Large intestine (tissue), 3 donors: ENCODE data around the gene HPCAL1. TPM values are rescaled to one million over a fixed set of nuclear protein-coding genes. Genes with fewer than 3 reads are reported as not detected.
"Not testable (repeated sequence)": the region's sequence is repeated elsewhere in the genome, so short reads cannot be mapped to it uniquely, and the experiment has no call there.

ENCODE experiments used
- DNase-seq, 2 donors: peaks; one replicate each; pipeline versions ENCODE4 v3.0.0 to v3.0.0-alpha.2; 2013
- H3K27ac ChIP-seq: one replicate; pipeline ENCODE4 v1.5.1; 2013; ENCODE audit warnings: low read length
- H3K27me3 ChIP-seq: 2 replicates; pipeline ENCODE4 v1.6.1; 2013; ENCODE audit warnings: low read length; ENCODE audit not compliant: control insufficient read depth, insufficient read depth
- H3K36me3 ChIP-seq: 2 replicates; pipeline ENCODE4 v1.6.1; 2013; ENCODE audit warnings: low read length; ENCODE audit not compliant: control insufficient read depth, insufficient read depth
- H3K4me1 ChIP-seq: one replicate; pipeline ENCODE4 v1.6.1; 2013; ENCODE audit warnings: low read length; ENCODE audit not compliant: control insufficient read depth, insufficient read depth
- H3K4me3 ChIP-seq: one replicate; pipeline ENCODE4 v1.5.1; 2013; ENCODE audit warnings: low read length
- H3K9me3 ChIP-seq: one replicate; pipeline ENCODE4 v1.6.1; 2013; ENCODE audit warnings: mild to moderate bottlenecking, low read depth, low read length, moderate library complexity; ENCODE audit not compliant: control insufficient read depth
- WGBS: methylation state at CpG from one replicate; pipeline ENCODE4 v1.1.5; 2013; ENCODE audit warnings: low lambda C conversion rate; ENCODE audit not compliant: insufficient coverage; 5-methylcytosine and 5-hydroxymethylcytosine counted together
- polyA plus RNA-seq: library from polyadenylated mRNA; unstranded; fragments of 120-200 nt; gene quantifications from one replicate; pipeline ENCODE4 v1.2.1, GENCODE V29; 2013

HPCAL1 gene
- polyA plus RNA-seq, 1 donor, result 68.7 TPM

DNA sequence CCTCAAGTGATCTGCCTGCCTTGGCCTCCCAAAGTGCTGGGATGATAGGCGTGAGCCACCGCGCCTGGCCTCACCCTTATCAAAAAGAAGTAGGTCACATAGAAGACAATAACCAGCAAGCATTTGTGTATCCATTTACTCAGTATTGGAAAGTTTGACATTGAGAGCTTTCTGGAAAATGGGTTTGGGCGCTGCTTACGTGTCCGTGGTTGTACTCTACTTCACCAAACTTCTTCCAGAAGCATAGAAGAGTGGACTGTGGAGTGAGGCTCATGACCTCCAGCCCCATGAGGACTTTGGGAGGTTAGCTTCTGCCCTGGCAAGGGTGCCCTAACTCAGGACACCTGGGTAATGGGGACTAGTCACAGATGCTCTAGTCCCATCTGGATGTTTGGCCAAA lies 149.1 kb downstream of the HPCAL1 start:
- Histone ChIP-seq H3K36me3 (no peaks in the 10 kb centered on the region), H3K27me3 (no peaks in the 10 kb centered on the region), H3K4me3 (no peak overlapping the region), H3K27ac (no peak overlapping the region), H3K9me3 (no peaks in the 10 kb centered on the region), H3K4me1 (peaks cover 21% of the 10 kb centered on the region)
- DNase-seq, result no peak
- no CpG with 5 or more reads among the region's 6 CpGs for WGBS

DNA sequence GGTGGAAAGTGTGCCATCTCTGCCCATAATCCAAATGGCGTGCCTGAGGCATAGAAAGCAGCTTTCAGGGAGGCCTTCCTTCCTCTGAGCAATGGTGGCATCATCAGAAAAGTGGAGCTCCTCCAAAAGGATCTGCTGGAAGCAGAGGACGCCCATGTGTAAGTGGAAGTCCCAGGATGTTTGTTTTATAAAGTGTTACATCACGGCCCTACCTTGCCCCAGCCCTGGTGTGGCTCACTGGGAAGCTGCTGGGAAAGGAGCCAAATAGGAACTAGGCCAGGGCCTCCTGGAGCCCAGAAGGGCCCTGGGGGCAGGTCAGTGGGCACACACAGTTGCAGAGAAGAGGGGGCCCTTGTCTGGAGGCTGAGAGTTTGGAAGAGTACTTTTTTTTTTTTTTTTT lies 149.6 kb downstream of the HPCAL1 start:
- Histone ChIP-seq H3K4me1 (peaks cover 21% of the 10 kb centered on the region), H3K4me3 (no peak overlapping the region), H3K27me3 (no peaks in the 10 kb centered on the region), H3K36me3 (no peaks in the 10 kb centered on the region), H3K27ac (no peak overlapping the region), H3K9me3 (no peaks in the 10 kb centered on the region)
- no CpG with 5 or more reads among the region's 3 CpGs for WGBS
- peak in 1 of 2 donors; percentile 75 for DNase-seq

DNA sequence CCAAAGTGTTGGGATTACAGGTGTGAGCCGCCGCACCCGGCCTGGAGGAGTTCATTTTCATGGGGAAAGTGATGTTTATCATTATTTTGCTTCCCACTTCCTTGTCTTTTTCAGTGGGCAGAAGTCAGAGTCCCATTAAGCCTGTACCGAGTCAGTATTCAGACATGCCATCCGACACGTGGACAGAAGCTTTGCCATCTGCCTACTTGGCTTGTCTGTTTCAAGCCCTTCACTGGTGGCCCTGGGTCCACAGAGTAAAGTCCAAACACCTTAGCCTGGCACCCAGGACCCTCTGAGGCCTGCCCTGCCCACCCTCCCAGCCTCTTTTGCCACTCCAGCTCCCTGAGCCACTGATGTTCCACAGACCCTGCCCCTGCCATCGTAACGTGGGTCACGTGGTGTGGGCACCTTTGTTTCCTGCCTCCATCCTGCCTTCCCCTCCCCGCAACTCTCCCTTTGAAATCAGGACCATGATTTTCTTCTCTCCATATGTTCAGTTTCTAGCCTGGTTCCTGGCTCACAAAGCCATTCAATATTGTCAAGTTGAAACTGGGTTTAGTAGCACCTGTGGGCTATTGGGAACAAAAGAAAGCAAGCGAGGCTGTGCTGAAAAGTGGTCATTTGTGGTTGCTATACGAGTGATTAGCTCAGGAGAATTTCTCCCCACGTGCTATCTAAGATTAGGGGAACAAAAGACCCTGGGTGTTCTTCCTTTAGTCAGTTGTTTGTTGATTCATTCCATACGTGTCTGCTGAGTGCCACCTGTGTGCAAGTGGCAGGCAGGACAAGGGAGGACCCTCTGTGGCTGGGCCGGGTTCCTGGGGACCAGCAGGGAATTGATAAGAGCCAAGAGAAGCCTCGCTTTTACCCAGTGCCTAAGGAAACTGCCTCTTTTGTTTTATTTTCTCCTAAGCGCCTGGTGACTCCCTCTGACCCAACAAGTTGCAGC lies 150.5 kb downstream of the HPCAL1 start:
- Histone ChIP-seq H3K27ac (no peak overlapping the region), H3K4me3 (no peak overlapping the region), H3K9me3 (no peaks in the 10 kb centered on the region), H3K27me3 (no peaks in the 10 kb centered on the region), H3K36me3 (no peaks in the 10 kb centered on the region), H3K4me1 (peaks cover 21% of the 10 kb centered on the region)
- DNase-seq, result no peak
- 97% methylated on average over 5 of the region's 17 CpGs for WGBS

DNA sequence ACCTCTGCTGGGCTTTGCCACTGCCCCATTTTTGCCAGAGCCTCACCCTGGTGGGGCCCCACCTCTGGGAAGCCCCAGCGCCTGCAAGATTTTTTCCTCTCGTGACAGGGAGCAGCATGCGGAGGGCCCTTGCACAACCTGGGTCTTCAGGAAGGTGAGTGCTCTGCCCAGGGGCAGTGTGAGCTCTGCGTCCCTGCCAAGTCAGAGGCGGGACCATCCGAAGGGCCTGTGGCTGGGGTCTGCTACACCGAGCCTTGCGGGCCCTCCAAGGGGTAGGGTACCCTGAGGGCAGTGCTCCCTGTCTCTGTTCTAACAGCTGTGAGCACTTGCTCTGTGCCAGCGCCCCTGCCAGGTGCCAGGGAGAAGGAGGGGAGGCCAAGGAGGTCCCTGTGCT lies 151.2 kb downstream of the HPCAL1 start:
- Histone ChIP-seq H3K9me3 (no peaks in the 10 kb centered on the region), H3K4me1 (peaks cover 21% of the 10 kb centered on the region), H3K27me3 (no peaks in the 10 kb centered on the region), H3K36me3 (no peaks in the 10 kb centered on the region), H3K4me3 (no peak overlapping the region), H3K27ac (no peak overlapping the region)
- WGBS, result no CpG with 5 or more reads among the region's 9 CpGs
- no peak for DNase-seq

DNA sequence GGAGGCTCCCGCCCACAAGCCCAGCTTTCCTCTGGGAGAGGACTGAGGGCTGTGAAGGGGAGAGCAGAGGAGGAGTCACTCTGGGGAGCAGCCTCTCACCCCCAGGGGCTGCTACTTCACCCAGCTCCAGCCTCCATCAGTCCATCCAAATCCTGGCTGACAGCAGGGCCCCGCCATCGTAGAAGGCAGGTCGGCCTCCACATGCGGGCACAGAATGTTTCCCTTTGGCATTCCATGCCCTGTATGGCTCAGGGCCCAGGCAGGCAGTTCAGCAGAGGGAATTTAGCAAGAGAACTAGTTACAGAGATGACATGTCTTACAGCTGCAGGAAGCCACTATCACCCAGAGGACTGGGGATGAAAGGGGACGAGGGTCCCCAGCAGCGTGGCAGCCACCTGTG lies 151.8 kb downstream of the HPCAL1 start:
- no CpG with 5 or more reads among the region's 7 CpGs for WGBS
- Histone ChIP-seq H3K4me1 (peaks cover 16% of the 10 kb centered on the region), H3K9me3 (no peaks in the 10 kb centered on the region), H3K27me3 (no peaks in the 10 kb centered on the region), H3K4me3 (no peak overlapping the region), H3K36me3 (no peaks in the 10 kb centered on the region), H3K27ac (no peak overlapping the region)
- DNase-seq, result no peak

DNA sequence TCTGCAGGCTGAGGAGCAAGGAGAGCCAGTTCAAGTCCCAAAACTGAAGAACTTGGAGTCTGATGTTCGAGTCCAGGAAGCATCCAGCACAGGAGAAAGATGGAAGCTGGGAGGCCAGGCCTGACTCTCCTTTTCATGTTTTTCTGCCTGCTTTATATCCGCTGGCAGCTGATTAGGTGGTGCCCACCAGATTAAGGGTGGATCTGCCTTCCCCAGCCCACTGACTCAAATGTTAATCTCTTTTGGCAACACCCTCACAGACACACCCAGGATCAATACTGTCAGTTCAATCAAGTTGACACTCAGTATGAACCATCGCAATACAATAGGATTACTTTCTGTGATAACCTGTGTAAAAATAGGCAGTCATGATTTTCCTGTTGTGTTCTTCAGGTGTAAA lies 154.5 kb downstream of the HPCAL1 start:
- H3K9me3 ChIP-seq, H3K27ac ChIP-seq, H3K36me3 ChIP-seq, H3K4me3 ChIP-seq, H3K4me1 ChIP-seq, H3K27me3 ChIP-seq, DNase-seq: not testable (repeated sequence)
- WGBS, result 83% methylated on average over 1 of the region's 3 CpGs

DNA sequence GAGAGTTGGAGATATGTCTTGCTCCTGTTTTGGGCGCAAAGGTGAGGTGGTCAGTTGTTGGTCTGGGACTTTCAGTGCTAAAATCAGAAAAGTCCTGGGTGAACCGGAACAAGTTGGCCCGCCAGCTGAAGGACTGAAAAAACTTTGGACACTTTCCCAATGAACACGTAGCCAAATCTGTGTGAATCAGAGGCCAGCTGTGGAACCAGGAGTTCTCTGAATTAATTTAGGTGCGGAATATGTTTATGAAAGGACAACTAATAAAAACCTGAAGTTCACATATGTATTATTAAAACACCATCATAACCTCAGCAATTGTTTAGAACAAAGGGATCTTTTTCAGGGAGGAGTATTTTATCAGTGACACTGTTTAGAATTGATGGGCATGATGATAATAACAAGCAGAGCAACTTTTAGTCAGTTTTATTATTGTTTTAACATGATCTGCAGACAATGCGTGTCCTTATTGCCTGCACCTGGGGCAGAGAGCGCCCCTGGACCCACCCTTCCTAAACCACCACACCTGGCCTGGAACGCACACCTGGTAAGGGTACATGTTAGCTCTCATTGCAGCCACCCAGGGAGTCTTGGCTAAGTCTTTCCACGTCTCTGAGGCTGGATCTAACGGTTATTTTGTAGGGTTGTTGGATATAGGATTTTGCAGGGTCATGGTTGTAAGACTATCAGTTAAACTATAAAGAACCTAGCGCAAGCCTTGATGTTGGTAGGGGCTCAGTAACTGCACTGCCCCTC lies 155.3 kb downstream of the HPCAL1 start:
- peak in 1 of 2 donors; percentile 56 for DNase-seq
- H3K27ac ChIP-seq, result peak overlapping the region; percentile 4
- H3K9me3 ChIP-seq, result no peaks in the 10 kb centered on the region

DNA sequence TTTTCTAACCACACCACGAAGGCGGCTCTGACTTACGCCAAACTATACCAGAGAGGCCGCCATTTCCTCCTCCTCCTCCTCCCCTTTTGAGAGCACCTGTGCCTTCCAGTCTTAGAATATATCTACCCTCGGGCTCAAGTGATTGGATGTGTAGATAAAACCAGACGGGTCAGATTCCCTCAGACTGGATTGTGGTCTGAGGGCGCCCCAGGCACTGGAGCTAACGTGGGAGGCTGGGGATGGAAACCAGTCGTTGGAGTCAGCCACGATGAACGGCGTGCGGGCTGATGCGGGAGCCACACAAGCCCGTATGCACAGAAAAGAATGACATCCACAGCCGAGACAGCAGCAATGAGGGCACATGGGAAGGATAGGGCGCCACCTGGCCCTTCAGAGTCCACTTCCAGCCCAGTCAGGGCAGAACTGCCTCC lies 157.7 kb downstream of the HPCAL1 start:
- Histone ChIP-seq H3K4me1 (no peaks in the 10 kb centered on the region), H3K27me3 (no peaks in the 10 kb centered on the region), H3K4me3 (no peak overlapping the region), H3K27ac (no peak overlapping the region), H3K9me3 (no peaks in the 10 kb centered on the region), H3K36me3 (no peaks in the 10 kb centered on the region)
- no peak for DNase-seq
- WGBS, result no CpG with 5 or more reads among the region's 17 CpGs

More for the DNA sequence above, 155.3 kb downstream of the HPCAL1 start:
- Histone ChIP-seq H3K4me1 (peaks cover 4% of the 10 kb centered on the region), H3K27me3 (no peaks in the 10 kb centered on the region), H3K4me3 (no peak overlapping the region), H3K36me3 (no peaks in the 10 kb centered on the region)
- 0% methylated on average over 1 of the region's 11 CpGs for WGBS

DNA sequence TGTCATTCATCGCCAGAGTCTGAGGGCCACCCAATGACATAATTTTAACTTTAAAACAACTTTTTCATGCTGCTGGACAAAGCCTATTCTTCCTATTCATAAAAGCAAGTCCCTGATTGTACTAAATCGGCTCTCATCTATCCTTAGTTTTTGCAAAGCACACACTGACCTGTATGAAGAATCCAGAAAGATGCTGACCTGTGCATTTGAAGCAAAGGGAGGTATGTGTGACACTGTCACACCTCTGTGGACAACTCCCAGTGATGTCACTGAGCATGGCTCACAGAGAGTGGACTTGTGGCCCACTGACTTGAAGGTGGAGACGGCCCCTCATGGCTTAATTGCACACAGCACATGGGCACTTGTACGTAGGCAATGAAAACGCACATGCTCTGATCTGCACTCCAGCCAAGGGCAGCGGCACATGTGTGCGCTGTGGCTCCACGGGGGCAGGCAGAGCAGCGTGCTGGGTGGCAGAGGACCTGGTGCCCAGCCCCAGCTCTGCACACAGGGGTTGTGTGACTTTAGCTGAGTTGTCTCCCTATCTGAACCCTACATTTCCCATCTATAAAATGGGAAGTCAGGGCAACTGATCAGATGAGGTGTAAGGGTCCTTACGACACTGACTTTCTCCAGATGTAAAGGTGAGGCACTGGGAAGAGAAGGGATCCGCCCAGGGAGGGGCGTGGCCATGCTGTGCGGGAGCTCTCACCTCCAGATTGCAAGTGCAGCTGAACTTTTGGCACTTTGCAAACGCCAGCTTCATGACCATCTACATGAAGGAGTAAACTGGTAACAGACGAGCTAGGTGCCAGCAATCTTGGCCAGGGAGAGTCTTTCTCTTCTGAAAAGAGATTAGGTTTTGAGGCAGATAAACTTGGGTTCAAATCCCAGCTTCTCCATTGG lies 159.7 kb downstream of the HPCAL1 start:
- Histone ChIP-seq H3K9me3 (no peaks in the 10 kb centered on the region), H3K27ac (no peak overlapping the region), H3K4me1 (no peaks in the 10 kb centered on the region), H3K4me3 (no peak overlapping the region), H3K36me3 (no peaks in the 10 kb centered on the region), H3K27me3 (no peaks in the 10 kb centered on the region)
- WGBS, result 100% methylated on average over 1 of the region's 15 CpGs
- no peak for DNase-seq

DNA sequence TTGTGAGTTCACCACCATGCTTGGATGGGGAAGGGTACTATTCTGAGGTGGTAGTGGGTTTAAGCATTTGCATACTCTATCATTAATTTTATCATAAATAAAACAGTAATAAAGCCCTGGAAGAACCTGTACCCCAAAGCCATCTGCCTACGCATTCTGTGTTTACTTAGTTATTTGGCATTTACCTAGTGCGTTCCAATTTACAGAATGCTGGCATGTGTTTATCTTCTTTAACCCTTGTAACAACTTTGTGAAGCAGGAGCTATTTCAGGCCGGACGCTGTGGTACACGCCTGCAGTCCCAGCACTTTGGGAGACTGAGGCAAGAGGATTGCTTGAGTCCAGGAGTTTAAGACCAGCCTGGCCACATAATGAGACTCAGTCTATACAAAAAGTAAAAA lies 163.2 kb downstream of the HPCAL1 start:
- Histone ChIP-seq H3K27me3 (no peaks in the 10 kb centered on the region), H3K4me3 (no peak overlapping the region), H3K27ac (no peak overlapping the region), H3K4me1 (no peaks in the 10 kb centered on the region), H3K36me3 (no peaks in the 10 kb centered on the region), H3K9me3 (no peaks in the 10 kb centered on the region)
- no CpG with 5 or more reads among the region's 5 CpGs for WGBS
- no peak for DNase-seq
